Loucy (cell line): Measurements from ENCODE around the gene KY.
A peak's percentile ranks its signal among the peaks of the same experiment; 100 is the strongest.

Experiments used
- H2AFZ ChIP-seq: fragments of 200-600 bp; sonication (generic); 2 replicates; pipeline ENCODE4 v1.6.0; 2016; ENCODE audit warnings: antibody characterized with exemption, mild to moderate bottlenecking, low read length, moderate library complexity
- H3F3A ChIP-seq: fragments of 200-600 bp; 2 replicates; pipeline ENCODE4 v1.6.0; 2016; ENCODE audit warnings: antibody characterized with exemption, low read depth, mild to moderate bottlenecking
- H3K27me3 ChIP-seq: fragments of 200-600 bp; sonication (generic); 2 replicates; pipeline ENCODE4 v1.6.1; 2014; ENCODE audit warnings: low read length, mild to moderate bottlenecking; ENCODE audit not compliant: insufficient read depth, poor library complexity, severe bottlenecking
- H3K36me3 ChIP-seq: fragments of 200-600 bp; sonication (generic); 2 replicates; pipeline ENCODE4 v1.6.1; 2016; ENCODE audit warnings: low read length; ENCODE audit not compliant: insufficient read depth
- H3K4me1 ChIP-seq: fragments of 200-600 bp; sonication (generic); 2 replicates; pipeline ENCODE4 v1.5.1; 2014; ENCODE audit warnings: low read length, mild to moderate bottlenecking; ENCODE audit not compliant: insufficient read depth, poor library complexity, severe bottlenecking
- H3K4me2 ChIP-seq: fragments of 200-600 bp; sonication (generic); 2 replicates; pipeline ENCODE4 v1.6.0; 2014; ENCODE audit warnings: antibody characterized with exemption, low read length, low read depth, mild to moderate bottlenecking; ENCODE audit not compliant: poor library complexity, severe bottlenecking
- H3K4me3 ChIP-seq: fragments of 200-600 bp; sonication (generic); 2 replicates; pipeline ENCODE4 v1.5.1; 2014; ENCODE audit warnings: low read length, mild to moderate bottlenecking, mixed read lengths; ENCODE audit not compliant: poor library complexity, severe bottlenecking
- H3K79me2 ChIP-seq: fragments of 200-600 bp; sonication (generic); 2 replicates; pipeline ENCODE4 v1.6.1; 2014; ENCODE audit warnings: low read length; ENCODE audit not compliant: insufficient read depth
- H3K9ac ChIP-seq: fragments of 200-600 bp; sonication (generic); 2 replicates; pipeline ENCODE4 v1.6.0; 2014; ENCODE audit warnings: mild to moderate bottlenecking, low read depth, low read length, moderate library complexity; ENCODE audit not compliant: poor library complexity, severe bottlenecking
- H3K9me2 ChIP-seq: fragments of 200-600 bp; sonication (generic); replicated peaks from 2 replicates; pipeline ENCODE4 v1.6.1; 2016; ENCODE audit warnings: low read depth, low read length, mixed read lengths
- H3K9me3 ChIP-seq: fragments of 200-600 bp; sonication (generic); 2 replicates; pipeline ENCODE4 v1.6.1; 2014; ENCODE audit warnings: mild to moderate bottlenecking, antibody characterized with exemption, low read length, low read depth; ENCODE audit not compliant: insufficient read depth
- H4K20me1 ChIP-seq: fragments of 200-600 bp; sonication (generic); 2 replicates; pipeline ENCODE4 v1.6.0; 2014; ENCODE audit warnings: antibody characterized with exemption, low read length, mild to moderate bottlenecking; ENCODE audit not compliant: insufficient read depth, poor library complexity, severe bottlenecking
- CTCF ChIP-seq: fragments of 200-600 bp; sonication (generic); conservative IDR thresholded peaks from 2 replicates; pipeline ENCODE4 v1.5.1; 2014; ENCODE audit warnings: mild to moderate bottlenecking, antibody characterized with exemption, low read length
- EZH2phosphoT487 ChIP-seq: fragments of 200-600 bp; IDR thresholded peaks from 2 replicates; pipeline ENCODE4 v1.6.1; 2018; ENCODE audit warnings: antibody characterized with exemption, mild to moderate bottlenecking, moderate library complexity, borderline replicate concordance

The KY gene

GRCh38 chr3:134677987-134678308 lies 27.1 kb upstream of the KY start:
- no peaks in the 10 kb centered on the region for H4K20me1 ChIP-seq
- no peak for TF ChIP-seq CTCF
- TF ChIP-seq EZH2phosphoT487 = no peak
- no peak overlapping the region for H3K4me2 ChIP-seq
- H3K4me1 ChIP-seq = no peaks in the 10 kb centered on the region
- H3F3A ChIP-seq = no peaks in the 10 kb centered on the region
- H3K4me3 ChIP-seq = no peak overlapping the region
- no peaks in the 10 kb centered on the region for H3K9me2 ChIP-seq
- H3K9me3 ChIP-seq = no peaks in the 10 kb centered on the region
- H3K36me3 ChIP-seq = no peaks in the 10 kb centered on the region
- H3K27me3 ChIP-seq = no peaks in the 10 kb centered on the region
- no peaks in the 10 kb centered on the region for H3K79me2 ChIP-seq
- H2AFZ ChIP-seq = no peak overlapping the region
- no peak overlapping the region for H3K9ac ChIP-seq

DNA sequence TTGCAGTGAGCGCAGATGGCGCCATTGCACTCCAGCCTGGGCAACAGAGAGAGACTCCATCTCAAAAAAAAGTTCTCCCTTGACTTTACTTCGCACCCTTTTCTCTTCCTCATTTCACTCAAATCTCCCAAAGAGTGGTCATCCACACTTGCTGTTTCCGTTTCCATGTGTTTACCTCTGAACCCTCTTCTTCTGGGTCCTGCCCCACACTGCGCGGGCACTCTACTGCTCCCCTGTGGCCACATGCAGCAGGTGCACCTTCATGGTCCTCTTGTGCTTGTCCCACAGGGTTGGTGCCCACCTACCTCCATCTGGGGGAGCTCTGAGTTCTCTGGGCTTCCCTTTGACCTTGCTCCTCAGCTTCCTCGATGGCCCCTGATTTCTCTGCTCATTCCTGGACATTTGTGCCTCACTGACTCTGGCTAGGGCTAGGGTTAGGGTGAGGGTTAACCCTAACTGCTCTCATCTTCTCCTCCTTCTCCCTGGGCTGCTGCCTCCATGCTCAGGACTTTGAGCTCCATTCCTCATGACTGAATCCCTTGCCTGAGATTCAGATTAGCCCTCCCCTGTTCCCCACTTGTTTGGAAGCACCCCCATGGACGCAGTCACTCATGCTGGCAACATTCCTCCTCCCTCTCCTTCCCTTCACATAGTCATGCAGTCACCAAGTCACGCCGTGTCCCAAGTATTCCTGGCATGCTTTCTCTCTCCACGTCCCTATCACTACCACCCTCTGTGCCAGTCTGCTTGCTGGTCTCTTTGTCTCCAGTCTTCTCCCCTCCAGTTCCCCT lies 26.6 kb upstream of the KY start:
- Histone ChIP-seq H3K9ac (no peak overlapping the region), H4K20me1 (no peaks in the 10 kb centered on the region), H3K36me3 (no peaks in the 10 kb centered on the region), H3K9me3 (no peaks in the 10 kb centered on the region), H2AFZ (no peak overlapping the region), H3F3A (no peaks in the 10 kb centered on the region), H3K79me2 (no peaks in the 10 kb centered on the region), H3K4me2 (no peak overlapping the region), H3K9me2 (no peaks in the 10 kb centered on the region), H3K4me3 (no peak overlapping the region), H3K4me1 (no peaks in the 10 kb centered on the region), H3K27me3 (no peaks in the 10 kb centered on the region)
- TF ChIP-seq CTCF (peak; percentile 55), EZH2phosphoT487 (no peak)

DNA sequence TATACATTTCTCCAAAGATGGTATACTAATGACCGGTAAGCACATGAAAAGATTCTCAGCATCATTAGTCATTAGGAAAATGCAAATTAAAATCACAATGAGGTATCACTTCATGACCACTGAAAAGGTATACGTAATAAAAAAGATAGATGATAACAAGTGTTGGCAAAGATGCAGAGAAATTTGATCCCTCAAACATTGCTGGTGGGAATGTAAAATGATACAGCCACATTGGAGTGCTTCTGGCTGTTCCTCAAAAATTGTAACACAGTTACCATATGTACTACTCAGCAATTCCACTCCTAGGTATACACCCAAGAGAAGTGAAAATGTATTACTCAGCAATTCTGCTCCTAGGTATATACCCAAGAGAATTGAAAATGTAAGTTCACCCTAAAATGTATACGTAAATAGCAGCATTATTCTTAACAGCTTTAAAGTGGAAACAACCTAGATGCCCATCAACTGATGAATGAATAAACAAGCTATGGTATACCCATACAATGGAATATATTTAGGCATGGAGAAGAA lies 25.0 kb upstream of the KY start:
- no peak overlapping the region for H3K4me2 ChIP-seq
- H3K4me3 ChIP-seq = no peak overlapping the region
- H3K9ac ChIP-seq = no peak overlapping the region
- H2AFZ ChIP-seq = no peak overlapping the region
- H3K4me1 ChIP-seq = no peaks in the 10 kb centered on the region
- no peaks in the 10 kb centered on the region for H3F3A ChIP-seq
- no peaks in the 10 kb centered on the region for H3K36me3 ChIP-seq
- H4K20me1 ChIP-seq = no peaks in the 10 kb centered on the region
- no peak for TF ChIP-seq CTCF
- no peak for TF ChIP-seq EZH2phosphoT487
- H3K9me3 ChIP-seq = no peaks in the 10 kb centered on the region
- no peaks in the 10 kb centered on the region for H3K79me2 ChIP-seq
- H3K27me3 ChIP-seq = no peaks in the 10 kb centered on the region
- no peaks in the 10 kb centered on the region for H3K9me2 ChIP-seq
